Activated naive CD4-positive, alpha-beta T cell treated with anti-CD3 and anti-CD28 coated beads, Interleukin-2, amount 10 ng/mL, durations not matched to agents 7 days and 5 days (primary cell): ENCODE results near the gene ATXN1.

Experiments used
- CTCF ChIA-PET: fragments of 350-600 bp; sonication (Branson Sonifier 250); formaldehyde crosslinking; loops from one replicate; lab custom pipeline; 2021; ENCODE audit warnings: antibody characterized with exemption; lab: Charles Lee
- DNase-seq: peaks from one replicate; pipeline ENCODE4 v3.0.0-alpha.2; 2020
- H3K27ac Mint-ChIP-seq: one replicate; pipeline ENCODE4 v1.8.0; 2021; ENCODE audit warnings: mild to moderate bottlenecking, moderate library complexity, mixed read lengths
- H3K27me3 Mint-ChIP-seq: one replicate; pipeline ENCODE4 v1.8.0; 2021; ENCODE audit warnings: mild to moderate bottlenecking, mixed read lengths
- H3K36me3 Mint-ChIP-seq: one replicate; pipeline ENCODE4 v1.8.0; 2021; ENCODE audit warnings: mixed read lengths
- H3K4me1 Mint-ChIP-seq: one replicate; pipeline ENCODE4 v1.8.0; 2021; ENCODE audit warnings: mixed read lengths
- H3K4me3 Mint-ChIP-seq: one replicate; pipeline ENCODE4 v1.8.0; 2021; ENCODE audit warnings: mild to moderate bottlenecking, moderate library complexity, mixed read lengths
- H3K9me3 Mint-ChIP-seq: one replicate; pipeline ENCODE4 v1.8.0; 2021; ENCODE audit warnings: mixed read lengths

Gene ATXN1

DNA sequence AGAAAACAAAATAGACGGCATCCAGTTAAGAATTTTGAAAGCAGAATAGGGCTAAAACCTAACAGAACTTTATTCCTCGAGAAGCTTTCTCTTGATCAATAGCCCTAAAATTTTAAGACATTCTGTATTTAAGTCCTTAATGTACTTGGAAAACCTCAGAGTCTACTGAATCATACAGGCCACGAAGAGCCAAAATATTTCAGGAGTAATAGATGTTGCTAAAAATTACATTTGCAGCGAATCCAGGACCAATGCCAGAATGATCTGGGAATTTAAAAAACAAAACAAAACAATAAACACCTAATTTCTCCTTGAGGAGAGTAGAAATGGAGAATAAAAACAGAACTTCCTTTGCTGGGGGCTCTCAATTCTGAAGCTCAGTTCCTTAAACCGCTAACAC lies 23.3 kb downstream of the ATXN1 start:
- no peaks in the 10 kb centered on the region for H3K27me3 Mint-ChIP-seq
- H3K27ac Mint-ChIP-seq = no peak overlapping the region
- peaks cover 54% of the 10 kb centered on the region for H3K4me1 Mint-ChIP-seq
- DNase-seq = no peak
- no peaks in the 10 kb centered on the region for H3K9me3 Mint-ChIP-seq
- H3K4me3 Mint-ChIP-seq = no peak overlapping the region
- peaks cover 50% of the 10 kb centered on the region for H3K36me3 Mint-ChIP-seq
- CTCF ChIA-PET = interaction anchor here (0.7 to 2.8 kb wide), 3 partner anchors 24 to 227 kb away, joined by 3 to 8 read pairs (median 4); partner anchors contain the start of gene ATXN1

- H3K9me3 Mint-ChIP-seq = no peaks in the 10 kb centered on the region
- peaks cover 55% of the 10 kb centered on the region for H3K4me1 Mint-ChIP-seq
- H3K36me3 Mint-ChIP-seq = peaks cover 57% of the 10 kb centered on the region
- no peak overlapping the region for H3K4me3 Mint-ChIP-seq
- DNase-seq = no peak
- H3K27ac Mint-ChIP-seq = no peak overlapping the region
- CTCF ChIA-PET = interaction anchor here (0.7 to 1.5 kb wide), 5 partner anchors 21 to 226 kb away, joined by 3 to 4 read pairs (median 3); no protein-coding TSS in a partner anchor
- no peaks in the 10 kb centered on the region for H3K27me3 Mint-ChIP-seq
Measured at GRCh38 chr6:16736856-16737775, 24.1 kb downstream of the ATXN1 start.

GRCh38 chr6:16735014-16735413 lies 26.2 kb downstream of the ATXN1 start:
- no peaks in the 10 kb centered on the region for H3K27me3 Mint-ChIP-seq
- no peak for DNase-seq
- CTCF ChIA-PET = no interaction called here
- no peak overlapping the region for H3K4me3 Mint-ChIP-seq
- H3K27ac Mint-ChIP-seq = no peak overlapping the region
- H3K36me3 Mint-ChIP-seq = peaks cover 58% of the 10 kb centered on the region
- H3K4me1 Mint-ChIP-seq = peaks cover 53% of the 10 kb centered on the region
- no peaks in the 10 kb centered on the region for H3K9me3 Mint-ChIP-seq

DNA sequence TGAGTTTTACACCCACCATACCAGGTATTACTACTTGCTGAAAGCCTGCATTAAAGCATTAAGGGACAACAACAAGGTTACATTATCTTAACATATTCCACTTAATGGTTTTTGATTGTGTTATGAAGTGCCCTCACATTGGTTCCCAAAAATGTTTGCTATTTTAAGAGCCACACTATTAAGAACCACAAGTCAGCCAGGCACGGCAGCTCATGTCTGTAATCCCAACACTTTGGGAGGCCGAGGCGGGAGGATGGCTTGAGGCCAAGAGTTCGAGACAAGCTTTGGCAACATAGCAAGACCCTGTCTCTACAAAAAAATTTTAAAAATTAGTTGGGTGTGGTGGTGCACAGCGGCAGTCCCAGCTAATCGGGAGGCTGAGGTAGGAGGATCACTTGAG lies 28.2 kb downstream of the ATXN1 start:
- H3K4me1 Mint-ChIP-seq = peaks cover 64% of the 10 kb centered on the region
- DNase-seq = no peak
- H3K27me3 Mint-ChIP-seq = no peaks in the 10 kb centered on the region
- H3K27ac Mint-ChIP-seq = peak overlapping the region; percentile 86
- H3K9me3 Mint-ChIP-seq = no peaks in the 10 kb centered on the region
- CTCF ChIA-PET = interaction anchor here (1.1 to 3.7 kb wide), 4 partner anchors 26 to 34 kb away, joined by 3 to 20 read pairs (median 8); partner anchors contain the start of gene ATXN1
- peaks cover 53% of the 10 kb centered on the region for H3K36me3 Mint-ChIP-seq
- no peak overlapping the region for H3K4me3 Mint-ChIP-seq

DNA sequence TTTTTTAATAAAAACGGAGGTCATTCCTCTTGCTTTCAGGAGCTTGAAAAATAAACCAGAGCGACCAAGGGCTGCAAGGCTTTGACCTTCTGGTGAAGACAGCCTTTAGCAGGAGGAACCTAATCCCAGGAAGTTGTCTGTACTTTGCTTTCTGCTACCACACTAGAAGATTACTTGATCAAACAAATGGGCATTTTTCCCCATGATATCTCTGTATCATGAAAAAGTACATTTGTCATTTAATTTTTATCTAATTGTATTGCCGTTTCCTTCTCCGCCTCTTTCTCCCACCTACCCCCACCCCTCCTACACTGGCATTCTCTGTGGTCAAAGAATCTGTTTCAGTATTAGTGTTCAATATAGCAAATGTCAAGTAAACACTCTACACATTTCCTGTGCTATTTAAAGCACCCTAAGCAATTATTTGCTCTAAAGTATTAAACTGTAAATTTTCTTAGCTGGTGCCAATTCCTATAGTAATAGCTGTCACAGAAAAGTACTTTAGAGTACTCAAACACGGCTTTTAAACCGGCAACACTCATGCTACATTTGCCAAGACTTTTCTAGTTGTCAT lies 29.7 kb downstream of the ATXN1 start:
- H3K4me3 Mint-ChIP-seq = peak overlapping the region; percentile 46
- peak overlapping the region; percentile 86 for H3K27ac Mint-ChIP-seq
- DNase-seq = peak; percentile 65
- H3K36me3 Mint-ChIP-seq = peaks cover 48% of the 10 kb centered on the region
- no peaks in the 10 kb centered on the region for H3K27me3 Mint-ChIP-seq
- CTCF ChIA-PET = interaction anchor here (0.7 to 3.7 kb wide), 8 partner anchors 9 to 221 kb away, joined by 3 to 20 read pairs (median 4); no protein-coding TSS in a partner anchor
- H3K4me1 Mint-ChIP-seq = peaks cover 52% of the 10 kb centered on the region
- H3K9me3 Mint-ChIP-seq = no peaks in the 10 kb centered on the region

- Mint-ChIP-seq H3K4me3 (peak overlapping the region; percentile 46), H3K4me1 (peaks cover 54% of the 10 kb centered on the region), H3K27me3 (no peaks in the 10 kb centered on the region), H3K27ac (peak overlapping the region; percentile 86), H3K9me3 (no peaks in the 10 kb centered on the region), H3K36me3 (peaks cover 45% of the 10 kb centered on the region)
- CTCF ChIA-PET = interaction anchor here (1.0 to 3.7 kb wide), 4 partner anchors 10 to 217 kb away, joined by 3 to 20 read pairs (median 4); no protein-coding TSS in a partner anchor
- no peak for DNase-seq
Measured at GRCh38 chr6:16730738-16731477, 30.4 kb downstream of the ATXN1 start.

DNA sequence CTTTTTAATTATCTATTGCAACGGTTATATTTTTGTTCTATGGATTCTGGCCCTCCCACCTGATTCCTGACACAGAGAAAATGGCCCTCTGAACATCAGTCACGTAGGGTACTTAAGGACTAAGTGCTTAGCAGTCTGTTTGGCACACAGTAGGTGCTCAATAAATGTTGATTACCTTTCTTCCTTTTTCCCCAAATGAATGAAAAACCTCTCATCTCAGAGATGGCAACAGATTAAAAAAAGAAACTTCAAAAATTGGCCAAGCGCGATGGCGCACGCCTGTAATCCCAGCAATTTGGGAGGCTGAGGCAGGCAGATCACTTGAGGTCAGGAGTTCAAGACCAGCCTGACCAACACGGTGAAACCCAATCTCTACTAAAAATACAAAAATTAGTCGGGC lies 31.5 kb downstream of the ATXN1 start:
- Mint-ChIP-seq H3K4me1 (peaks cover 55% of the 10 kb centered on the region), H3K36me3 (peaks cover 41% of the 10 kb centered on the region), H3K9me3 (no peaks in the 10 kb centered on the region), H3K4me3 (no peak overlapping the region), H3K27me3 (no peaks in the 10 kb centered on the region), H3K27ac (no peak overlapping the region)
- DNase-seq = no peak
- CTCF ChIA-PET = no interaction called here

DNA sequence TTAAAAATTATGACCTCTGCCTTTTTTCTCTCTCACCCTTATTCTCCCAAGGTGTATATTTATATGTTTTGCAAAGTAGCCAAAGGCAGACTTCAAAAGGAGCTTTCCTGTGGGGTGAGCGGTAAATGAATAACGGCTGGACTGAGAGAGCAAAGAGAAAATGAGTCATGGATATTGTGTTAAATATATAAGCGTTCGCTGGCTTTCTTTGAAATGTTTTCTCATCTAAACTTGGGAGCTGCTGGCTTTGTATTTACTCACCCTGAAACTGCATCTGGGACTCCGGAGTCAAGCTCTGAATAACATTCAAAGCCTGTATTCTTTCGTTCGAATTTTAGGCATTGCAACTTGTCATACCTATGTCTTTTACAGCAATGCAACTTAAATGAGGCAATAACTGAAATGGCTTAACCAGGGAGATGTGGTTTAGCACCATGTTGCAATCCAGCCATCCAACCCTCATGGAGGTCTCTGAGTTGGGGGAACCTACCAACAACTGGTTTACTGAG lies 32.0 kb downstream of the ATXN1 start:
- Mint-ChIP-seq H3K27ac (peak overlapping the region; percentile 60), H3K36me3 (peaks cover 36% of the 10 kb centered on the region), H3K4me1 (peaks cover 55% of the 10 kb centered on the region), H3K27me3 (no peaks in the 10 kb centered on the region), H3K9me3 (no peaks in the 10 kb centered on the region), H3K4me3 (no peak overlapping the region)
- no peak for DNase-seq
- CTCF ChIA-PET = interaction anchor here (0.6 to 1.2 kb wide), 2 partner anchors 14 to 32 kb away, joined by 3 read pairs; partner anchors contain the start of gene ATXN1

- H3K27me3 Mint-ChIP-seq = no peaks in the 10 kb centered on the region
- peak overlapping the region; percentile 60 for H3K27ac Mint-ChIP-seq
- DNase-seq = no peak
- H3K4me1 Mint-ChIP-seq = peaks cover 55% of the 10 kb centered on the region
- H3K9me3 Mint-ChIP-seq = no peaks in the 10 kb centered on the region
- CTCF ChIA-PET = interaction anchor here (0.6 to 1.2 kb wide), 3 partner anchors 13 to 218 kb away, joined by 3 read pairs; partner anchors contain the start of gene ATXN1
- peaks cover 31% of the 10 kb centered on the region for H3K36me3 Mint-ChIP-seq
- H3K4me3 Mint-ChIP-seq = no peak overlapping the region
Measured at GRCh38 chr6:16728513-16729182, 32.6 kb downstream of the ATXN1 start.

- no peak overlapping the region for H3K27ac Mint-ChIP-seq
- H3K4me1 Mint-ChIP-seq = peaks cover 53% of the 10 kb centered on the region
- no peak for DNase-seq
- no peak overlapping the region for H3K4me3 Mint-ChIP-seq
- CTCF ChIA-PET = interaction anchor here (0.8 to 1.2 kb wide), 3 partner anchors 13 to 217 kb away, joined by 3 to 4 read pairs (median 3); no protein-coding TSS in a partner anchor
- no peaks in the 10 kb centered on the region for H3K27me3 Mint-ChIP-seq
- H3K9me3 Mint-ChIP-seq = no peaks in the 10 kb centered on the region
- H3K36me3 Mint-ChIP-seq = peaks cover 27% of the 10 kb centered on the region
Measured at GRCh38 chr6:16727996-16728395, 33.3 kb downstream of the ATXN1 start.

- no peak overlapping the region for H3K27ac Mint-ChIP-seq
- H3K4me1 Mint-ChIP-seq = peaks cover 28% of the 10 kb centered on the region
- no peak for DNase-seq
- no peaks in the 10 kb centered on the region for H3K27me3 Mint-ChIP-seq
- H3K9me3 Mint-ChIP-seq = no peaks in the 10 kb centered on the region
- no peak overlapping the region for H3K4me3 Mint-ChIP-seq
- CTCF ChIA-PET = interaction anchor here (1.1 kb wide), 1 partner anchor 11 kb away, joined by 3 read pairs; no protein-coding TSS in a partner anchor
- H3K36me3 Mint-ChIP-seq = peaks cover 20% of the 10 kb centered on the region
Measured at GRCh38 chr6:16725145-16725864, 36.0 kb downstream of the ATXN1 start.

- CTCF ChIA-PET = interaction anchor here (1.1 to 1.6 kb wide), 2 partner anchors 8 to 11 kb away, joined by 3 to 4 read pairs; no protein-coding TSS in a partner anchor
- no peak for DNase-seq
- Mint-ChIP-seq H3K36me3 (peaks cover 13% of the 10 kb centered on the region), H3K4me1 (peaks cover 16% of the 10 kb centered on the region), H3K4me3 (no peak overlapping the region), H3K27me3 (no peaks in the 10 kb centered on the region), H3K9me3 (no peaks in the 10 kb centered on the region), H3K27ac (no peak overlapping the region)
Measured at GRCh38 chr6:16723826-16724225, 37.4 kb downstream of the ATXN1 start.
